Bronchial epithelial cell (primary cell): ENCODE data around the gene OR10A2. TPM values are rescaled to one million over a fixed set of nuclear protein-coding genes. Genes with fewer than 3 reads are reported as not detected.
A peak's percentile ranks its signal among the peaks of the same experiment; 100 is the strongest.
"Not testable (repeated sequence)": the region's sequence is repeated elsewhere in the genome, so short reads cannot be mapped to it uniquely, and the experiment has no call there.

Experiments used
- DNase-seq: peaks from one replicate; pipeline ENCODE4 v3.0.0-alpha.2; 2010; ENCODE audit warnings: low read depth
- FAIRE-seq: peaks from 2 replicates; lab custom pipeline; 2011; peaks lifted over from hg19 to GRCh38; lab: Jason Lieb, UNC
- H3K27me3 ChIP-seq: 2 replicates; pipeline ENCODE4 v1.5.1; 2011; ENCODE audit warnings: low read length; ENCODE audit not compliant: control insufficient read depth, insufficient read depth
- H3K36me3 ChIP-seq: 2 replicates; pipeline ENCODE4 v1.5.1; 2011; ENCODE audit warnings: low read length; ENCODE audit not compliant: control insufficient read depth, insufficient read depth
- H3K4me3 ChIP-seq: 2 replicates; pipeline ENCODE4 v1.5.1; 2011; ENCODE audit warnings: mild to moderate bottlenecking, low read depth, low read length, control low read depth
- total RNA-seq: library from RNA; depleted of rRNA; stranded (reverse); fragments of >200 nt; gene quantifications from 2 replicates; pipeline ENCODE4 v1.2.1, GENCODE V29; 2014
- TF ChIP-seq, protein P1 (sequence below): IDR thresholded peaks from 2 replicates; pipeline ENCODE4 v1.5.1; 2011; ENCODE audit warnings: mild to moderate bottlenecking, moderate library complexity, low read length, control low read depth, inconsistent platforms; ENCODE audit not compliant: insufficient read depth, severe bottlenecking

Gene OR10A2
- total RNA-seq, 1 donor from 2014 or later, result not detected

DNA sequence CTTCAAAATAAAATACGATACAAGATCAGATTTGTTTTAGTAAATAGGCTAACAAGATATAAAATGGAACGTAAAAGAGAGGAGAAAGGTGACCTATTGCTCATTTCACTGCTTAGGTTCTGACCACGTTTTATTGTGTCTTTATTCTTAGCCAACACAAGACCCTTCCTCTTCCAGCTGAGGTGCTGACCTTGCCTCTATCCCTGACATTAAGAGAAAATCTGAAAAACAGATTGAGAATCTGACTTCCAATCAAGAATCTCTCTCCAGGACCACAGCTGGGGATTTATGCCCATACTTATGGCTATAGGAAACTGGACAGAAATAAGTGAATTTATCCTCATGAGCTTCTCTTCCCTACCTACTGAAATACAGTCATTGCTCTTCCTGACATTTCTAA, 17.5 kb upstream of the OR10A2 start, which contains the start of gene OR10A5:
OR10A5 (plus strand) TSS at position 301 of the 400 bp plus-strand sequence; CDS start at position 301, 0 bp downstream.
- H3K27me3 ChIP-seq, result no peaks in the 10 kb centered on the region
- FAIRE-seq, result no peak
- no peak for DNase-seq
- TF ChIP-seq, protein P1, sequence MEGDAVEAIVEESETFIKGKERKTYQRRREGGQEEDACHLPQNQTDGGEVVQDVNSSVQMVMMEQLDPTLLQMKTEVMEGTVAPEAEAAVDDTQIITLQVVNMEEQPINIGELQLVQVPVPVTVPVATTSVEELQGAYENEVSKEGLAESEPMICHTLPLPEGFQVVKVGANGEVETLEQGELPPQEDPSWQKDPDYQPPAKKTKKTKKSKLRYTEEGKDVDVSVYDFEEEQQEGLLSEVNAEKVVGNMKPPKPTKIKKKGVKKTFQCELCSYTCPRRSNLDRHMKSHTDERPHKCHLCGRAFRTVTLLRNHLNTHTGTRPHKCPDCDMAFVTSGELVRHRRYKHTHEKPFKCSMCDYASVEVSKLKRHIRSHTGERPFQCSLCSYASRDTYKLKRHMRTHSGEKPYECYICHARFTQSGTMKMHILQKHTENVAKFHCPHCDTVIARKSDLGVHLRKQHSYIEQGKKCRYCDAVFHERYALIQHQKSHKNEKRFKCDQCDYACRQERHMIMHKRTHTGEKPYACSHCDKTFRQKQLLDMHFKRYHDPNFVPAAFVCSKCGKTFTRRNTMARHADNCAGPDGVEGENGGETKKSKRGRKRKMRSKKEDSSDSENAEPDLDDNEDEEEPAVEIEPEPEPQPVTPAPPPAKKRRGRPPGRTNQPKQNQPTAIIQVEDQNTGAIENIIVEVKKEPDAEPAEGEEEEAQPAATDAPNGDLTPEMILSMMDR, result no peak
- no peaks in the 10 kb centered on the region for H3K36me3 ChIP-seq
- no peak within 1 kb of the TSS for H3K4me3 ChIP-seq

DNA sequence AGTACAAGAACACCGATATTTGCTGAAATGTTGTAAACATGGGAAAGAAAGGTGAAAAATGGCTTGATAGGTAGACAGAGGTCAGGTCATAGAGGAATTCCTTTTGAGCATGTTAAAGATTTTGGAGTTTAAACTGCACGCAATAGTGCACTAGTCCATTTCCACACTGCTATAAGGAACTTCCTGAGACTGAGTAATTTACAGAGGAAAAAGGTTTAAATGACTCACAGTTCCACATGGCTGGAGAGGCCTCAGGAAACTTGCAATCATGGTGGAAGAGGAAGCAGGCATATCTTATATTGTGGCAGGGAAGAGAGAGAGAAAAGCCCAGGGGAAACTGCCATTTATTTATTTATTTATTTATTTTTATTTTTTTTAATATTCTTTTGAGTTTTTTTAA, 12.3 kb upstream of the OR10A2 start:
- Histone ChIP-seq H3K27me3 (no peaks in the 10 kb centered on the region), H3K4me3 (no peak overlapping the region), H3K36me3 (no peaks in the 10 kb centered on the region)
- FAIRE-seq (no peak), DNase-seq (peak; percentile 3)
- TF ChIP-seq, protein P1, result no peak

DNA sequence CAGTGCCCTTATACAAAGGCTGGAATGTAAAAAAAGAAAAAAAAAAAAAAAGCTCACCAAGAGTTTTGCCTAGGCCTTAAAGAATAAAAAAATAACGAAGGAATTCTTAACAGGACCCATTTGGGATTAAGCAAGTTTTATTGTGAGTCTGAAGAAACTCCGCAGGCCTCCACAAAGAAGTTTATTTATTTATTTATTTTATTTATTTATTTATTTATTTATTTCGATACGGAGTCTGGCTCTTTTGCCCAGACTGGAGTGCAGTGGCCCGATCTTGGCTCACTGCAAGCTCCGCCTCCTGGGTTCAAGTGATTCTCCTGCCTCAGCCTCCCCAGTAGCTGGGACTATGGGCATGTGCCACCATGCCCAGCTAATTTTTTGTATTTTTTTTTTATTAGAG, 8.1 kb upstream of the OR10A2 start:
- H3K27me3 ChIP-seq, FAIRE-seq, DNase-seq, H3K4me3 ChIP-seq, H3K36me3 ChIP-seq: not testable (repeated sequence)

DNA sequence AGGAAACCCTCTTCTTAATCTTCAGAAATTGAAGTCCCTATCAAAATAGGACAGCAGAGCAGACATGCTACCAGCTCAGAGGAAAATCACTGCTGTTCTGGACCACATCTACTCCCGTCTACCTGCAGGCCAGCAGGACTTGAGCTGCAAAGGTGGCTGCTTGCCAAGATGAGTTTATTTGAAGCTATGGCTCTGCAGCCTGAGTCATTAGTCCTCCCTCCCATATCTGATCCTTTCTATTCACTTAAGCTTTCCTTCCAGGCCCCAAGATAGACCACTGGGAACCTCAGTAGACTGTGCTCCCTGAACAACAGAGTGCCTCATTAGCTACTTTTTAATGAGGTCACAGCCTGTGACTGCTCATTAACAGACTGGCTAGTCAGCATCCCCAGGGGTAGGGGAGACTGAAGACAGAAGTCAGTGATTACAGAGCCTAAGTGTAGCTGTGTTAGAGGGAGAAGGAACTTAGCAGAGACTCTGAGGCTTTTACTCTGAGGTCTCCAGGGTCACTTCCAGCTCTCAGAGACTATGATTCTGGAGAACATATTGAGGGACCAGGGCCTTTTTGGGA, 6.8 kb upstream of the OR10A2 start:
- TF ChIP-seq, protein P1, result no peak
- peak; percentile 84 for DNase-seq
- no peaks in the 10 kb centered on the region for H3K27me3 ChIP-seq
- FAIRE-seq, result no peak
- no peaks in the 10 kb centered on the region for H3K36me3 ChIP-seq
- no peak overlapping the region for H3K4me3 ChIP-seq

DNA sequence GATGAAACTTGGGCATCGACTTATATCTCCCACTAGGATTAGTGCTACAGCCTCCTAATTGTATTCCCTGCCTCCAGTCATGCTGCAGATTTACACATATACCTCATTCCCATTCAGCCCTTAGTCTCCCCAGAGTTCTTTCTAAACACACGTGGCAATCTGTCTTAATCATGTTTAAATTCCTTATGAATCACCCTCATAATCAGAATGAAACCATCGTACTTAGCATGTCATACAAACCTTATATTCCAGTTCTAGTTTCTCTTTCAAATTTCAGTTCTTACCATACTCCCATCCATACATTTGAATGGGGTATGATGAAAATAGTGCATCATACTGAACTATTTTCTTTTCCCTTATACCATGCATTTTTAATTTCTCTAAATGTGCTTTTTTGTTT, 6.0 kb upstream of the OR10A2 start:
- DNase-seq (peak; percentile 77), FAIRE-seq (no peak)
- TF ChIP-seq, protein P1, result no peak
- H3K27me3 ChIP-seq, result no peaks in the 10 kb centered on the region
- H3K36me3 ChIP-seq, result no peaks in the 10 kb centered on the region
- H3K4me3 ChIP-seq, result no peak overlapping the region

DNA sequence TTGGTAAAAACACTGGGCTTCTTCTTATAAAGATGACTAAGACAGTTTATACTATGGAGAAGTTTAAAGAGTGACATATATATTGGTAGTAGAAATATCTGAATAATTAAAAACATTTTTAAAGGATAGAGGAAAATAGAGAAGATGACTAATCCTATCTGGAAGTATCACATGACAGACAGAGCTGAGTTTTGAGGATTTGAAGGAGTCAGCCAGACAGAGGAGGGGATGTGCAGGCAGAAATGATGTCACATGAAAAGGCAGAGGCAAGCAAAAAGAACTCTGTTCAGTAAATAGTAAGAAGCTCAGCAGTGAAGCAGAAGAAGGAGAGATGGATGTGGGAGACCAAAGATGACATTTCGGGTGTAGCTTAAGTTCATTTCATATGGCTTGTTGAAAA, 1.6 kb downstream of the OR10A2 start:
- DNase-seq (peak; percentile 23), FAIRE-seq (no peak)
- Histone ChIP-seq H3K4me3 (no peak overlapping the region), H3K27me3 (no peaks in the 10 kb centered on the region), H3K36me3 (no peaks in the 10 kb centered on the region)
- TF ChIP-seq, protein P1, result no peak
